Glutamatergic neuron (in vitro differentiated cells): Measurements from ENCODE around the gene DDX31. TPM values are rescaled to one million over a fixed set of nuclear protein-coding genes. Genes with fewer than 3 reads are reported as not detected.
"Not testable (repeated sequence)": the region's sequence is repeated elsewhere in the genome, so short reads cannot be mapped to it uniquely, and the experiment has no call there.

Source experiments
- DNase-seq: peaks from one replicate; pipeline ENCODE4 v3.0.0; 2022
- H3K27ac Mint-ChIP-seq: one replicate; pipeline ENCODE4 v1.8.0; 2020; ENCODE audit warnings: mild to moderate bottlenecking, mixed read lengths, inconsistent platforms; ENCODE audit not compliant: unreplicated experiment
- H3K27me3 Mint-ChIP-seq: one replicate; pipeline ENCODE4 v1.8.0; 2020; ENCODE audit warnings: mild to moderate bottlenecking, moderate library complexity, mixed read lengths, inconsistent platforms; ENCODE audit not compliant: unreplicated experiment
- H3K36me3 Mint-ChIP-seq: one replicate; pipeline ENCODE4 v1.8.0; 2020; ENCODE audit warnings: mild to moderate bottlenecking, mixed read lengths, inconsistent platforms; ENCODE audit not compliant: unreplicated experiment
- H3K4me1 Mint-ChIP-seq: one replicate; pipeline ENCODE4 v1.8.0; 2020; ENCODE audit warnings: mild to moderate bottlenecking, low read depth, mixed read lengths, inconsistent platforms; ENCODE audit not compliant: unreplicated experiment
- H3K4me3 Mint-ChIP-seq: one replicate; pipeline ENCODE4 v1.8.0; 2020; ENCODE audit warnings: mild to moderate bottlenecking, mixed read lengths, inconsistent platforms; ENCODE audit not compliant: unreplicated experiment
- H3K9me3 Mint-ChIP-seq: one replicate; pipeline ENCODE4 v1.8.0; 2020; ENCODE audit warnings: mild to moderate bottlenecking, moderate library complexity, mixed read lengths, inconsistent platforms; ENCODE audit not compliant: unreplicated experiment
- CTCF ChIP-seq: fragments of 200-600 bp; sonication (generic); IDR thresholded peaks from one replicate; pipeline ENCODE4 v1.5.0; 2021; ENCODE audit not compliant: partially characterized antibody, unreplicated experiment
- total RNA-seq: library from RNA; stranded (reverse); fragmentation: NEBNext Ultra II Directional; extraction: Animal tissue kit (Norgen Biotek cat#: 25700); gene quantifications from one replicate; pipeline ENCODE4 v1.2.1, GENCODE V29; 2021; ENCODE audit not compliant: unreplicated experiment

DDX31 gene
- total RNA-seq, 1 donor from 2014 or later: 8.7 TPM

GRCh38 chr9:132711846-132712245, 42.1 kb upstream of the DDX31 start:
- H3K27me3 Mint-ChIP-seq: peaks cover 2% of the 10 kb centered on the region
- no peaks in the 10 kb centered on the region for H3K4me1 Mint-ChIP-seq
- no peak for TF ChIP-seq CTCF
- no peak overlapping the region for H3K4me3 Mint-ChIP-seq
- no peaks in the 10 kb centered on the region for H3K9me3 Mint-ChIP-seq
- DNase-seq: no peak
- H3K36me3 Mint-ChIP-seq: no peaks in the 10 kb centered on the region
- no peak overlapping the region for H3K27ac Mint-ChIP-seq

GRCh38 chr9:132711152-132711551, 41.4 kb upstream of the DDX31 start:
- not testable (repeated sequence) for H3K27ac Mint-ChIP-seq, H3K27me3 Mint-ChIP-seq, H3K4me1 Mint-ChIP-seq, DNase-seq, H3K36me3 Mint-ChIP-seq, H3K9me3 Mint-ChIP-seq, H3K4me3 Mint-ChIP-seq

- DNase-seq: no peak
- Mint-ChIP-seq H3K27ac (no peak overlapping the region), H3K4me3 (no peak overlapping the region), H3K9me3 (no peaks in the 10 kb centered on the region), H3K36me3 (no peaks in the 10 kb centered on the region), H3K27me3 (peaks cover 2% of the 10 kb centered on the region), H3K4me1 (no peaks in the 10 kb centered on the region)
- TF ChIP-seq CTCF: no peak
Measured at GRCh38 chr9:132710333-132710732, 40.5 kb upstream of the DDX31 start.

- no peak for DNase-seq
- H3K4me3 Mint-ChIP-seq: no peak overlapping the region
- H3K36me3 Mint-ChIP-seq: no peaks in the 10 kb centered on the region
- no peaks in the 10 kb centered on the region for H3K4me1 Mint-ChIP-seq
- H3K9me3 Mint-ChIP-seq: no peaks in the 10 kb centered on the region
- TF ChIP-seq CTCF: no peak
- no peak overlapping the region for H3K27ac Mint-ChIP-seq
- H3K27me3 Mint-ChIP-seq: peaks cover 2% of the 10 kb centered on the region
Measured at GRCh38 chr9:132708769-132709430, 39.1 kb upstream of the DDX31 start.

- H3K9me3 Mint-ChIP-seq: no peaks in the 10 kb centered on the region
- no peak for TF ChIP-seq CTCF
- H3K36me3 Mint-ChIP-seq: peaks cover 2% of the 10 kb centered on the region
- peaks cover 2% of the 10 kb centered on the region for H3K27me3 Mint-ChIP-seq
- no peak overlapping the region for H3K27ac Mint-ChIP-seq
- DNase-seq: no peak
- no peaks in the 10 kb centered on the region for H3K4me1 Mint-ChIP-seq
- H3K4me3 Mint-ChIP-seq: no peak overlapping the region
Measured at GRCh38 chr9:132708239-132708638, 38.5 kb upstream of the DDX31 start.
